Measurements from ENCODE around the gene SPNS2. TPM values are rescaled to one million over a fixed set of nuclear protein-coding genes. Genes with fewer than 3 reads are reported as not detected.
A peak's percentile ranks its signal among the peaks of the same experiment; 100 is the strongest.

SPNS2 gene
- total and polyA plus RNA-seq, 4 donors, result 4.0 to 9.0 (median 5.2) TPM

- no peak for TF ChIP-seq GABPA (IDR thresholded peaks at IDR 0.05 in 1 of 2, conservative IDR thresholded peaks at IDR 0.05 in 1 of 2)
Observed at GRCh38 chr17:4479340-4479981, 19.2 kb upstream of the SPNS2 start (continued).

- no peak for DNase-seq (ENCODE audit: low spot score)
- Histone ChIP-seq H3K4me1 (ENCODE audit: control insufficient read depth in 4 of 4, insufficient read depth in 4 of 4, low read length in 3 of 4) (peaks cover 0 to 22% (median 11%) of the 10 kb centered on the region in 4 donors), H3K9me3 (ENCODE audit: control insufficient read depth in 4 of 4, low read length in 3 of 4) (no peaks in the 10 kb centered on the region), H3K27ac (ENCODE audit: low read depth in 1 of 2, low read length in 2 of 2) (peak overlapping the region; percentile 6 to 7), H3K9ac (ENCODE audit: low read depth in 1 of 2, low read length in 2 of 2) (no peak overlapping the region), H3K4me3 (ENCODE audit: low read depth in 1 of 3, low read length in 3 of 3) (no peak overlapping the region), H3K27me3 (ENCODE audit: control insufficient read depth in 4 of 4, insufficient read depth in 4 of 4, low read length in 3 of 4) (no peaks in the 10 kb centered on the region), H3K36me3 (ENCODE audit: control insufficient read depth in 4 of 4, insufficient read depth in 3 of 4, low read depth in 1 of 4, low read length in 3 of 4) (no peaks in the 10 kb centered on the region)
- WGBS, result 58% methylated on average over 13 of the region's 13 CpGs
- TF ChIP-seq JUND (IDR thresholded peaks at IDR 0.05) (no peak), YY1 (IDR thresholded peaks at IDR 0.05) (no peak), EGR1 (IDR thresholded peaks at IDR 0.05; ENCODE audit: low read depth in 2 of 2) (no peak), RXRA (IDR thresholded peaks at IDR 0.05) (no peak), ATF3 (IDR thresholded peaks at IDR 0.05) (no peak), RAD21 (IDR thresholded peaks at IDR 0.05) (no peak), TAF1 (conservative IDR thresholded peaks at IDR 0.05) (no peak), HNF4G (IDR thresholded peaks at IDR 0.05) (no peak), NR2F2 (IDR thresholded peaks at IDR 0.05) (no peak), FOXA1 (IDR thresholded peaks at IDR 0.05) (no peak), CTCF (IDR thresholded peaks at IDR 0.05; ENCODE audit: low read depth, low read length, missing input control) (no peak), FOXA2 (IDR thresholded peaks at IDR 0.05) (no peak)
Observed at GRCh38 chr17:4479982-4480751, 18.5 kb upstream of the SPNS2 start.

DNA sequence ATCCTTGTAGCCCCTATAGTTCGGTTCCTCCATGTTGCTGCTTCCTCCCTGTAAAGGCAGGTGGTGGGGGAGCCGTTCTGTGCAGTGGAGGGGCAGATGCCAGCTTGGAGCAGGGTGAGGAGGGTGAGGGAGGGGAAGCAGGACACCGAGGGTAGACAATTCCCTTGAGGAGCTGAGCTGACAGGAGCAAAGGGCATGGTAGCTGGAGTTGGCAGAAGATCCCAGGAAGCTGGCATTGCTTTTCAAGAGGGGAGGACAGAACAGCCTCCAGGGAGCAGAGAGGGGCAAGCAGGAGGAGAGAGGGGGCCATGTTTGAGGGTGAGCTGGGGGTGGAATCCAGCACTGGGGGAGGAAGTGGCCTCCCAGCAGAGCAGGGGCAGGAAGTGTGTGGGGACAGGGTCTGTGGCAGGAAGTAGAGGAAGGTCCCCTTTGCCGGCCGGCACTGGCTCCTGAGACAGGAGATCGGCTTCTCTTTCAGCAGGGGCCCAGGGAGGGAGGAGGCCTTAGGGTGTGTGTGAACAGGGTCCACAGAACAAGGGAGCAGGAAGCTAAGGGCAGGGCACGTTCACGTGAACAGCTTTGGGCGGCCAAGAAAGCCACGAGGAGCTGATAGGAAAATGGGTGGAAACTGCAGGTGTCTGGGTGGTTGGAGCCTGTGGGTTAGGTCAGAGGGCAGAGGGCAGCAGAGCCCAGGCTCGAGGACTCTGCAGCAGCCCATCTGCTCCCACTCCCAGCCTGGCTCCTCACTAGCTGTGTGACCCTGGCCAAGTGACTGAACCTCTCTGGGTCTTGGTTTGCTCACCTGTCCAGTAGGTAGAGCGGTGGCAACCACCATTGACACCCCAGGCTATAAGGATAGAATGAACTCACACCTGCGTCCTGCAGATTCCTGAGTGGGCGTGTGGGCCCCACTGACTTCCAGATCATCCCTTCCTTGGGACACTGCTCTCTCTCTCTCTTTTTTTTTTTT lies 17.5 kb upstream of the SPNS2 start:
- Histone ChIP-seq H3K4me1 (ENCODE audit: control insufficient read depth in 4 of 4, insufficient read depth in 4 of 4, low read length in 3 of 4) (peaks cover 0 to 22% (median 11%) of the 10 kb centered on the region in 4 donors), H3K27me3 (ENCODE audit: control insufficient read depth in 4 of 4, insufficient read depth in 4 of 4, low read length in 3 of 4) (no peaks in the 10 kb centered on the region), H3K27ac (ENCODE audit: low read depth in 1 of 2, low read length in 2 of 2) (peak overlapping the region in 1 of 2 donors; percentile 7), H3K4me3 (ENCODE audit: low read depth in 1 of 3, low read length in 3 of 3) (no peak overlapping the region), H3K9me3 (ENCODE audit: control insufficient read depth in 4 of 4, low read length in 3 of 4) (no peaks in the 10 kb centered on the region), H3K9ac (ENCODE audit: low read depth in 1 of 2, low read length in 2 of 2) (no peak overlapping the region), H3K36me3 (ENCODE audit: control insufficient read depth in 4 of 4, insufficient read depth in 3 of 4, low read depth in 1 of 4, low read length in 3 of 4) (no peaks in the 10 kb centered on the region)
- TF ChIP-seq REST (IDR thresholded peaks at IDR 0.05) (no peak), ATF3 (IDR thresholded peaks at IDR 0.05) (no peak), CTCF (IDR thresholded peaks at IDR 0.05; ENCODE audit: low read depth, low read length, missing input control) (no peak), YY1 (IDR thresholded peaks at IDR 0.05) (no peak), RAD21 (IDR thresholded peaks at IDR 0.05) (no peak), SP1 (IDR thresholded peaks at IDR 0.05) (no peak), JUND (IDR thresholded peaks at IDR 0.05) (no peak), FOXA1 (IDR thresholded peaks at IDR 0.05) (no peak), EGR1 (IDR thresholded peaks at IDR 0.05; ENCODE audit: low read depth in 2 of 2) (no peak), TAF1 (conservative IDR thresholded peaks at IDR 0.05) (no peak), RXRA (IDR thresholded peaks at IDR 0.05) (no peak), HNF4G (IDR thresholded peaks at IDR 0.05) (no peak), GABPA (IDR thresholded peaks at IDR 0.05 in 1 of 2, conservative IDR thresholded peaks at IDR 0.05 in 1 of 2) (no peak), FOXA2 (IDR thresholded peaks at IDR 0.05) (no peak)
- 48% methylated on average over 14 of the region's 14 CpGs for WGBS
- no peak for DNase-seq (ENCODE audit: low spot score)

All from liver (tissue), 9 donors.